WTC11 (cell line): ENCODE measurements around the gene ITCH. TPM values are rescaled to one million over a fixed set of nuclear protein-coding genes. Genes with fewer than 3 reads are reported as not detected.

Experiments
- ATAC-seq: fragments of 200-7000 bp; cut with Tn5 transposase; 2 replicates; pipeline ENCODE4 v1.10.0; 2021; ENCODE audit warnings: mild to moderate bottlenecking, moderate library complexity
- CTCF ChIA-PET: fragments of 300-600 bp; sonication (Branson Sonifier 250); formaldehyde crosslinking; loops from one replicate; lab custom pipeline; 2021; ENCODE audit warnings: antibody characterized with exemption; lab: Charles Lee
- POLR2A ChIA-PET: fragments of 350-600 bp; sonication (Branson Sonifier 250); formaldehyde crosslinking; loops from one replicate; lab custom pipeline; 2021; ENCODE audit warnings: antibody characterized with exemption; lab: Charles Lee
- DNase-seq: peaks from one replicate; pipeline ENCODE4 v3.0.0; 2021; ENCODE audit warnings: low spot score
- H3K27ac Mint-ChIP-seq: 2 replicates; pipeline ENCODE4 v1.8.0; 2021; ENCODE audit warnings: mixed read lengths
- H3K27me3 Mint-ChIP-seq: 2 replicates; pipeline ENCODE4 v1.8.0; 2021; ENCODE audit warnings: low read depth, mild to moderate bottlenecking, moderate library complexity, mixed read lengths
- H3K36me3 Mint-ChIP-seq: 2 replicates; pipeline ENCODE4 v1.8.0; 2021; ENCODE audit warnings: mixed read lengths
- H3K4me1 Mint-ChIP-seq: 2 replicates; pipeline ENCODE4 v1.8.0; 2022; ENCODE audit warnings: mixed read lengths
- H3K4me3 Mint-ChIP-seq: 2 replicates; pipeline ENCODE4 v1.8.0; 2021; ENCODE audit warnings: mild to moderate bottlenecking, moderate library complexity, mixed read lengths
- H3K9me3 Mint-ChIP-seq: 2 replicates; pipeline ENCODE4 v1.8.0; 2021; ENCODE audit warnings: mixed read lengths
- ATF1 ChIP-seq: sonication (generic); formaldehyde crosslinking; IDR thresholded peaks from 2 replicates; pipeline ENCODE4 v1.8.1; 2023; ENCODE audit warnings: mild to moderate bottlenecking, moderate library complexity, missing genetic modification reagents
- CBFB ChIP-seq: sonication (generic); formaldehyde crosslinking; IDR thresholded peaks from 2 replicates; pipeline ENCODE4 v1.8.1; 2022; ENCODE audit warnings: mild to moderate bottlenecking, low read depth, missing genetic modification reagents
- EMX1 ChIP-seq: fragments of 250-450 bp; sonication (Bioruptor Pico); IDR thresholded peaks from 2 replicates; pipeline ENCODE4 v1.8.0; 2021; ENCODE audit warnings: mild to moderate bottlenecking
- ESRRA ChIP-seq: sonication (generic); formaldehyde crosslinking; IDR thresholded peaks from 2 replicates; pipeline ENCODE4 v1.8.1; 2022; ENCODE audit warnings: mild to moderate bottlenecking, missing genetic modification reagents, borderline replicate concordance
- FOXK1 ChIP-seq: sonication (generic); formaldehyde crosslinking; IDR thresholded peaks from 2 replicates; pipeline ENCODE4 v1.8.0; 2022; ENCODE audit warnings: mild to moderate bottlenecking, moderate library complexity, missing genetic modification reagents
- HMGA2 ChIP-seq: fragments of 250-450 bp; sonication (Bioruptor Pico); IDR thresholded peaks from 2 replicates; pipeline ENCODE4 v1.4.0; 2021; ENCODE audit warnings: mild to moderate bottlenecking, moderate library complexity
- IRF2 ChIP-seq: sonication (generic); formaldehyde crosslinking; IDR thresholded peaks from 2 replicates; pipeline ENCODE4 v1.8.0; 2022; ENCODE audit warnings: low read depth, missing genetic modification reagents, borderline replicate concordance
- JAZF1 ChIP-seq: fragments of 250-450 bp; sonication (Bioruptor Pico); IDR thresholded peaks from 2 replicates; pipeline ENCODE4 v1.9.0; 2021; ENCODE audit warnings: moderate library complexity, mild to moderate bottlenecking, inconsistent platforms
- NFATC4 ChIP-seq: fragments of 250-450 bp; sonication (Bioruptor Pico); IDR thresholded peaks from 2 replicates; pipeline ENCODE4 v1.9.0; 2021; ENCODE audit warnings: mild to moderate bottlenecking
- NFE2L1 ChIP-seq: sonication (generic); formaldehyde crosslinking; IDR thresholded peaks from 2 replicates; pipeline ENCODE4 v1.8.1; 2023; ENCODE audit warnings: missing genetic modification reagents
- NFYB ChIP-seq: sonication (generic); formaldehyde crosslinking; conservative IDR thresholded peaks from 2 replicates; pipeline ENCODE4 v1.8.0; 2022; ENCODE audit warnings: low read depth, missing genetic modification reagents
- NR1H2 ChIP-seq: sonication (generic); formaldehyde crosslinking; IDR thresholded peaks from 2 replicates; pipeline ENCODE4 v1.9.0; 2021; ENCODE audit warnings: mild to moderate bottlenecking, moderate library complexity, missing genetic modification reagents
- NR2C2 ChIP-seq: sonication (generic); formaldehyde crosslinking; IDR thresholded peaks from 2 replicates; pipeline ENCODE4 v1.8.0; 2022; ENCODE audit warnings: mild to moderate bottlenecking, missing genetic modification reagents
- OVOL2 ChIP-seq: fragments of 250-450 bp; sonication (Bioruptor Pico); IDR thresholded peaks from 2 replicates; pipeline ENCODE4 v1.9.0; 2021; ENCODE audit warnings: mild to moderate bottlenecking, borderline replicate concordance
- SMAD3 ChIP-seq: sonication (generic); formaldehyde crosslinking; IDR thresholded peaks from 2 replicates; pipeline ENCODE4 v1.8.0; 2022; ENCODE audit warnings: missing genetic modification reagents, mild to moderate bottlenecking, borderline replicate concordance
- SOX15 ChIP-seq: fragments of 250-450 bp; sonication (Bioruptor Pico); IDR thresholded peaks from 2 replicates; pipeline ENCODE4 v1.9.0; 2021; ENCODE audit warnings: mild to moderate bottlenecking
- SP1 ChIP-seq: sonication (generic); formaldehyde crosslinking; conservative IDR thresholded peaks from 2 replicates; pipeline ENCODE4 v1.8.1; 2022; ENCODE audit warnings: missing genetic modification reagents
- TCF7 ChIP-seq: sonication (generic); formaldehyde crosslinking; IDR thresholded peaks from 2 replicates; pipeline ENCODE4 v1.8.0; 2022; ENCODE audit warnings: mild to moderate bottlenecking, low read depth, missing genetic modification reagents, moderate library complexity
- TEAD1 ChIP-seq: sonication (generic); formaldehyde crosslinking; IDR thresholded peaks from 2 replicates; pipeline ENCODE4 v1.8.0; 2022; ENCODE audit warnings: mild to moderate bottlenecking, missing genetic modification reagents
- TEAD4 ChIP-seq: sonication (generic); formaldehyde crosslinking; IDR thresholded peaks from 2 replicates; pipeline ENCODE4 v1.8.0; 2022; ENCODE audit warnings: mild to moderate bottlenecking, missing genetic modification reagents
- ZBTB21 ChIP-seq: sonication (generic); formaldehyde crosslinking; IDR thresholded peaks from 2 replicates; pipeline ENCODE4 v1.8.1; 2023; ENCODE audit warnings: mild to moderate bottlenecking, missing genetic modification reagents, borderline replicate concordance
- ZNF219 ChIP-seq: sonication (generic); formaldehyde crosslinking; IDR thresholded peaks from 2 replicates; pipeline ENCODE4 v1.8.0; 2023; ENCODE audit warnings: missing genetic modification reagents, mild to moderate bottlenecking, borderline replicate concordance
- ZNF232 ChIP-seq: sonication (generic); formaldehyde crosslinking; IDR thresholded peaks from 2 replicates; pipeline ENCODE4 v1.8.0; 2022; ENCODE audit warnings: mild to moderate bottlenecking, missing genetic modification reagents
- total RNA-seq: library from RNA; stranded (reverse); gene quantifications from 3 replicates; pipeline ENCODE4 v1.2.3, GENCODE V29; 2021
- TF ChIP-seq, protein P1 (sequence below): sonication (generic); formaldehyde crosslinking; IDR thresholded peaks from 2 replicates; pipeline ENCODE4 v1.8.0; 2022; ENCODE audit warnings: missing genetic modification reagents
- TF ChIP-seq, protein P2 (sequence below): fragments of 250-450 bp; sonication (Bioruptor Pico); IDR thresholded peaks from 2 replicates; pipeline ENCODE4 v1.9.0; 2021; ENCODE audit warnings: mild to moderate bottlenecking
- TF ChIP-seq, protein P3 (sequence below): sonication (generic); formaldehyde crosslinking; IDR thresholded peaks from 2 replicates; pipeline ENCODE4 v1.8.0; 2023; ENCODE audit warnings: mild to moderate bottlenecking, missing genetic modification reagents
- TF ChIP-seq, protein P4 (sequence below): sonication (generic); formaldehyde crosslinking; IDR thresholded peaks from 2 replicates; pipeline ENCODE4 v1.8.1; 2023; ENCODE audit warnings: mild to moderate bottlenecking, missing genetic modification reagents, moderate library complexity
- TF ChIP-seq, protein P5 (sequence below): sonication (generic); formaldehyde crosslinking; IDR thresholded peaks from 2 replicates; pipeline ENCODE4 v1.8.1; 2023; ENCODE audit warnings: mild to moderate bottlenecking, missing genetic modification reagents, moderate library complexity
- TF ChIP-seq, protein P6 (sequence below): sonication (generic); formaldehyde crosslinking; IDR thresholded peaks from 2 replicates; pipeline ENCODE4 v1.8.0; 2022; ENCODE audit warnings: mild to moderate bottlenecking, missing genetic modification reagents
- TF ChIP-seq, protein P7 (sequence below): sonication (generic); formaldehyde crosslinking; IDR thresholded peaks from 2 replicates; pipeline ENCODE4 v1.8.0; 2023; ENCODE audit warnings: missing genetic modification reagents

ITCH gene
- total RNA-seq, 1 experiment from 2014 or later = 35.8 TPM

DNA sequence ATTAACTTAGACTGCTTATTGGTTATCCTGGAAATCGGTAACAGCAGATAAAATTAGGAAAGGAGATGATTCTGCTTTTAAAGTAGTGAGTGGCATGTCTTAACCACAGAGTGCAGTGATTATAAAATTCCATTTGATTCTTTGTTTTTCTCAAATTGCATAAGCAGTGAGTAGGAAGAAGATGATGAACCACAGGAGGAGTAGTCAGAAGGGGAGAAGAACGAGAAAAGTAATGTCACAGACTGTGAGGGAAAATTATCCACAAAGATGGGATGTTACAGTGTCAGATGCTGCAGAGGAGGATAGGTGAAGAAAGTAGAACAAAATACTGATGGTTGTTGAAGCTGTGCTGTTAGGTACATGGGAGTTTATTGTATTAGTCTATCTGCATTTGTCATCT is 63.0 kb downstream of the ITCH start:
- H3K27ac Mint-ChIP-seq = no peak overlapping the region

DNA sequence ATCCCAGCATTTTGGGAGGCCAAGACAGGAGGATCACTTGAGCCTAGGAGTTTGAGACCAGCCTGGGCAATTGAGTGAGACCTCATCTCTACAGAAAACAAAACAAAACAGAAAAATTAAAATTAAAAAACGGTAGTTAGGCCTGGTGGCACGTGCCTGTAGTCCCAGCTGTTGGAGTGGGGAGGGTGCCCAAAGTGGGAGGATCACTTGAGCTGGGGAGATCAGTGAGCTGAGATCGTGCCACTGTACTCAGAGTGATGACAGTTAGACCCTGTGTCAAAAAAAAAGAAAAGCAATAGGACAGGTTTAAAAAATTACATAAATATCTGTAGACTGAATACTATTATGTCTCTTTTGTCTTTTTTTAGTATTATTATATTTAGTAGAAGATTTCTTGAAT is 64.3 kb downstream of the ITCH start:
- ATAC-seq (no peak), DNase-seq (no peak)
- Mint-ChIP-seq H3K9me3 (no peaks in the 10 kb centered on the region), H3K36me3 (peaks cover 24% of the 10 kb centered on the region), H3K27me3 (no peaks in the 10 kb centered on the region), H3K27ac (no peak overlapping the region), H3K4me1 (no peaks in the 10 kb centered on the region), H3K4me3 (no peak overlapping the region)
- POLR2A ChIA-PET = interaction anchor here (0.6 to 0.7 kb wide), 2 partner anchors 72 to 951 kb away, joined by 3 to 4 read pairs; no protein-coding TSS in a partner anchor
- CTCF ChIA-PET = interaction anchor here (1.1 to 2.4 kb wide), 2 partner anchors 96 to 115 kb away, joined by 3 to 16 read pairs; no protein-coding TSS in a partner anchor
- TF ChIP-seq, protein P1, sequence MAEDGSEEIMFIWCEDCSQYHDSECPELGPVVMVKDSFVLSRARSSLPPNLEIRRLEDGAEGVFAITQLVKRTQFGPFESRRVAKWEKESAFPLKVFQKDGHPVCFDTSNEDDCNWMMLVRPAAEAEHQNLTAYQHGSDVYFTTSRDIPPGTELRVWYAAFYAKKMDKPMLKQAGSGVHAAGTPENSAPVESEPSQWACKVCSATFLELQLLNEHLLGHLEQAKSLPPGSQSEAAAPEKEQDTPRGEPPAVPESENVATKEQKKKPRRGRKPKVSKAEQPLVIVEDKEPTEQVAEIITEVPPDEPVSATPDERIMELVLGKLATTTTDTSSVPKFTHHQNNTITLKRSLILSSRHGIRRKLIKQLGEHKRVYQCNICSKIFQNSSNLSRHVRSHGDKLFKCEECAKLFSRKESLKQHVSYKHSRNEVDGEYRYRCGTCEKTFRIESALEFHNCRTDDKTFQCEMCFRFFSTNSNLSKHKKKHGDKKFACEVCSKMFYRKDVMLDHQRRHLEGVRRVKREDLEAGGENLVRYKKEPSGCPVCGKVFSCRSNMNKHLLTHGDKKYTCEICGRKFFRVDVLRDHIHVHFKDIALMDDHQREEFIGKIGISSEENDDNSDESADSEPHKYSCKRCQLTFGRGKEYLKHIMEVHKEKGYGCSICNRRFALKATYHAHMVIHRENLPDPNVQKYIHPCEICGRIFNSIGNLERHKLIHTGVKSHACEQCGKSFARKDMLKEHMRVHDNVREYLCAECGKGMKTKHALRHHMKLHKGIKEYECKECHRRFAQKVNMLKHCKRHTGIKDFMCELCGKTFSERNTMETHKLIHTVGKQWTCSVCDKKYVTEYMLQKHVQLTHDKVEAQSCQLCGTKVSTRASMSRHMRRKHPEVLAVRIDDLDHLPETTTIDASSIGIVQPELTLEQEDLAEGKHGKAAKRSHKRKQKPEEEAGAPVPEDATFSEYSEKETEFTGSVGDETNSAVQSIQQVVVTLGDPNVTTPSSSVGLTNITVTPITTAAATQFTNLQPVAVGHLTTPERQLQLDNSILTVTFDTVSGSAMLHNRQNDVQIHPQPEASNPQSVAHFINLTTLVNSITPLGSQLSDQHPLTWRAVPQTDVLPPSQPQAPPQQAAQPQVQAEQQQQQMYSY (CRISPR knock-in tag) = no peak
- TF ChIP-seq ZBTB21 (CRISPR knock-in tag) (no peak), SP1 (CRISPR knock-in tag) (no peak), NFYB (no peak), ESRRA (no peak), ATF1 (CRISPR knock-in tag) (no peak), CBFB (no peak), TEAD1 (CRISPR knock-in tag) (no peak), SOX15 (CRISPR knock-in tag) (no peak), TCF7 (CRISPR knock-in tag) (no peak), TEAD4 (no peak), IRF2 (no peak), OVOL2 (CRISPR knock-in tag) (no peak)
- TF ChIP-seq, protein P2, sequence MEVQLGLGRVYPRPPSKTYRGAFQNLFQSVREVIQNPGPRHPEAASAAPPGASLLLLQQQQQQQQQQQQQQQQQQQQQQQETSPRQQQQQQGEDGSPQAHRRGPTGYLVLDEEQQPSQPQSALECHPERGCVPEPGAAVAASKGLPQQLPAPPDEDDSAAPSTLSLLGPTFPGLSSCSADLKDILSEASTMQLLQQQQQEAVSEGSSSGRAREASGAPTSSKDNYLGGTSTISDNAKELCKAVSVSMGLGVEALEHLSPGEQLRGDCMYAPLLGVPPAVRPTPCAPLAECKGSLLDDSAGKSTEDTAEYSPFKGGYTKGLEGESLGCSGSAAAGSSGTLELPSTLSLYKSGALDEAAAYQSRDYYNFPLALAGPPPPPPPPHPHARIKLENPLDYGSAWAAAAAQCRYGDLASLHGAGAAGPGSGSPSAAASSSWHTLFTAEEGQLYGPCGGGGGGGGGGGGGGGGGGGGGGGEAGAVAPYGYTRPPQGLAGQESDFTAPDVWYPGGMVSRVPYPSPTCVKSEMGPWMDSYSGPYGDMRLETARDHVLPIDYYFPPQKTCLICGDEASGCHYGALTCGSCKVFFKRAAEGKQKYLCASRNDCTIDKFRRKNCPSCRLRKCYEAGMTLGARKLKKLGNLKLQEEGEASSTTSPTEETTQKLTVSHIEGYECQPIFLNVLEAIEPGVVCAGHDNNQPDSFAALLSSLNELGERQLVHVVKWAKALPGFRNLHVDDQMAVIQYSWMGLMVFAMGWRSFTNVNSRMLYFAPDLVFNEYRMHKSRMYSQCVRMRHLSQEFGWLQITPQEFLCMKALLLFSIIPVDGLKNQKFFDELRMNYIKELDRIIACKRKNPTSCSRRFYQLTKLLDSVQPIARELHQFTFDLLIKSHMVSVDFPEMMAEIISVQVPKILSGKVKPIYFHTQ (CRISPR knock-in tag) = no peak
- TF ChIP-seq, protein P3, sequence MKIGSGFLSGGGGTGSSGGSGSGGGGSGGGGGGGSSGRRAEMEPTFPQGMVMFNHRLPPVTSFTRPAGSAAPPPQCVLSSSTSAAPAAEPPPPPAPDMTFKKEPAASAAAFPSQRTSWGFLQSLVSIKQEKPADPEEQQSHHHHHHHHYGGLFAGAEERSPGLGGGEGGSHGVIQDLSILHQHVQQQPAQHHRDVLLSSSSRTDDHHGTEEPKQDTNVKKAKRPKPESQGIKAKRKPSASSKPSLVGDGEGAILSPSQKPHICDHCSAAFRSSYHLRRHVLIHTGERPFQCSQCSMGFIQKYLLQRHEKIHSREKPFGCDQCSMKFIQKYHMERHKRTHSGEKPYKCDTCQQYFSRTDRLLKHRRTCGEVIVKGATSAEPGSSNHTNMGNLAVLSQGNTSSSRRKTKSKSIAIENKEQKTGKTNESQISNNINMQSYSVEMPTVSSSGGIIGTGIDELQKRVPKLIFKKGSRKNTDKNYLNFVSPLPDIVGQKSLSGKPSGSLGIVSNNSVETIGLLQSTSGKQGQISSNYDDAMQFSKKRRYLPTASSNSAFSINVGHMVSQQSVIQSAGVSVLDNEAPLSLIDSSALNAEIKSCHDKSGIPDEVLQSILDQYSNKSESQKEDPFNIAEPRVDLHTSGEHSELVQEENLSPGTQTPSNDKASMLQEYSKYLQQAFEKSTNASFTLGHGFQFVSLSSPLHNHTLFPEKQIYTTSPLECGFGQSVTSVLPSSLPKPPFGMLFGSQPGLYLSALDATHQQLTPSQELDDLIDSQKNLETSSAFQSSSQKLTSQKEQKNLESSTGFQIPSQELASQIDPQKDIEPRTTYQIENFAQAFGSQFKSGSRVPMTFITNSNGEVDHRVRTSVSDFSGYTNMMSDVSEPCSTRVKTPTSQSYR (CRISPR knock-in tag) = no peak

More for the DNA sequence above, 63.0 kb downstream of the ITCH start:
- TF ChIP-seq, protein P4, sequence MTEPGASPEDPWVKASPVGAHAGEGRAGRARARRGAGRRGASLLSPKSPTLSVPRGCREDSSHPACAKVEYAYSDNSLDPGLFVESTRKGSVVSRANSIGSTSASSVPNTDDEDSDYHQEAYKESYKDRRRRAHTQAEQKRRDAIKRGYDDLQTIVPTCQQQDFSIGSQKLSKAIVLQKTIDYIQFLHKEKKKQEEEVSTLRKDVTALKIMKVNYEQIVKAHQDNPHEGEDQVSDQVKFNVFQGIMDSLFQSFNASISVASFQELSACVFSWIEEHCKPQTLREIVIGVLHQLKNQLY (CRISPR knock-in tag) = no peak
- TF ChIP-seq FOXK1 (no peak), NR2C2 (CRISPR knock-in tag) (no peak), NFE2L1 (CRISPR knock-in tag) (no peak), EMX1 (CRISPR knock-in tag) (no peak), JAZF1 (CRISPR knock-in tag) (no peak), HMGA2 (CRISPR knock-in tag) (no peak), ZNF232 (CRISPR knock-in tag) (no peak), NR1H2 (CRISPR knock-in tag) (no peak), NFATC4 (CRISPR knock-in tag) (no peak), ZNF219 (CRISPR knock-in tag) (no peak), SOX15 (CRISPR knock-in tag) (no peak), SMAD3 (no peak)
- TF ChIP-seq, protein P5, sequence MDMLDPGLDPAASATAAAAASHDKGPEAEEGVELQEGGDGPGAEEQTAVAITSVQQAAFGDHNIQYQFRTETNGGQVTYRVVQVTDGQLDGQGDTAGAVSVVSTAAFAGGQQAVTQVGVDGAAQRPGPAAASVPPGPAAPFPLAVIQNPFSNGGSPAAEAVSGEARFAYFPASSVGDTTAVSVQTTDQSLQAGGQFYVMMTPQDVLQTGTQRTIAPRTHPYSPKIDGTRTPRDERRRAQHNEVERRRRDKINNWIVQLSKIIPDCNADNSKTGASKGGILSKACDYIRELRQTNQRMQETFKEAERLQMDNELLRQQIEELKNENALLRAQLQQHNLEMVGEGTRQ (CRISPR knock-in tag) = no peak
- TF ChIP-seq, protein P6, sequence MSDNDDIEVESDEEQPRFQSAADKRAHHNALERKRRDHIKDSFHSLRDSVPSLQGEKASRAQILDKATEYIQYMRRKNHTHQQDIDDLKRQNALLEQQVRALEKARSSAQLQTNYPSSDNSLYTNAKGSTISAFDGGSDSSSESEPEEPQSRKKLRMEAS (CRISPR knock-in tag) = no peak
- TF ChIP-seq, protein P7, sequence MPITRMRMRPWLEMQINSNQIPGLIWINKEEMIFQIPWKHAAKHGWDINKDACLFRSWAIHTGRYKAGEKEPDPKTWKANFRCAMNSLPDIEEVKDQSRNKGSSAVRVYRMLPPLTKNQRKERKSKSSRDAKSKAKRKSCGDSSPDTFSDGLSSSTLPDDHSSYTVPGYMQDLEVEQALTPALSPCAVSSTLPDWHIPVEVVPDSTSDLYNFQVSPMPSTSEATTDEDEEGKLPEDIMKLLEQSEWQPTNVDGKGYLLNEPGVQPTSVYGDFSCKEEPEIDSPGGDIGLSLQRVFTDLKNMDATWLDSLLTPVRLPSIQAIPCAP (CRISPR knock-in tag) = no peak
- Mint-ChIP-seq H3K4me3 (no peak overlapping the region), H3K4me1 (no peaks in the 10 kb centered on the region), H3K27me3 (no peaks in the 10 kb centered on the region), H3K9me3 (no peaks in the 10 kb centered on the region), H3K36me3 (peaks cover 34% of the 10 kb centered on the region)
- DNase-seq = no peak
- ATAC-seq = no peak
- ChIA-PET POLR2A (no interaction called here), CTCF (interaction anchor here (1.1 to 2.4 kb wide), 2 partner anchors 97 to 113 kb away, joined by 3 to 16 read pairs; no protein-coding TSS in a partner anchor)
